Esophagus muscularis mucosa (tissue), 4 donors: ENCODE data around the gene NEK4. TPM values are rescaled to one million over a fixed set of nuclear protein-coding genes. Genes with fewer than 3 reads are reported as not detected.

Experiments used
- DNase-seq: peaks from one replicate; pipeline ENCODE4 v3.0.0-alpha.2; 2017; ENCODE audit errors: extremely low spot score
- H3K27ac ChIP-seq, 4 donors: fragments of 200-600 bp; sonication (generic); replicated peaks in 1 of 4; 1 replicate in 3 of 4; 2 replicates in 1 of 4; pipeline ENCODE4 v1.5.1; 2016 to 2019; ENCODE audit warnings: mild to moderate bottlenecking in 1 of 4
- H3K27me3 ChIP-seq, 4 donors: fragments of 200-600 bp; sonication (generic); one replicate each; pipeline versions ENCODE4 v1.5.1 to v1.6.0; 2016 to 2019
- H3K36me3 ChIP-seq, 4 donors: fragments of 200-600 bp; sonication (generic); one replicate each; pipeline ENCODE4 v1.5.1; 2016 to 2019
- H3K4me1 ChIP-seq, 4 donors: fragments of 200-600 bp; sonication (generic); one replicate each; pipeline ENCODE4 v1.5.1; 2016 to 2019
- H3K4me3 ChIP-seq, 4 donors: fragments of 200-600 bp; sonication (generic); 1 replicate in 2 of 4; 2 replicates in 2 of 4; pipeline ENCODE4 v1.5.1; 2016 to 2019; ENCODE audit warnings: mild to moderate bottlenecking in 4 of 4, moderate library complexity in 1 of 4
- H3K9me3 ChIP-seq, 4 donors: fragments of 200-600 bp; sonication (generic); 1 replicate in 3 of 4; 2 replicates in 1 of 4; pipeline ENCODE4 v1.5.1; 2016 to 2019
- EP300 ChIP-seq: sonication (generic); formaldehyde crosslinking; IDR thresholded peaks from one replicate; pipeline ENCODE4 v1.6.1; 2017; ENCODE audit warnings: antibody characterized with exemption
- POLR2A ChIP-seq: fragments of 450-650 bp; IDR thresholded peaks from one replicate; pipeline ENCODE4 v1.6.1; 2017; ENCODE audit warnings: antibody characterized with exemption, moderate library complexity, mild to moderate bottlenecking, low read depth
- POLR2AphosphoS5 ChIP-seq, 2 donors: sonication (generic); formaldehyde crosslinking; IDR thresholded peaks; one replicate each; pipeline ENCODE4 v1.6.1; 2017; ENCODE audit warnings: antibody characterized with exemption in 2 of 2
- WGBS: methylation state at CpG from one replicate; pipeline ENCODE4 v1.1.5; 2018; 5-methylcytosine and 5-hydroxymethylcytosine counted together
- intact Hi-C: fragments of 100-400 bp; cut with DNase I; formaldehyde crosslinking; loops from one replicate; pipeline ENCODE4 v1.15.1; 2023
- small RNA-seq, 3 donors: library from RNA; depleted of rRNA; stranded (forward); fragments of <200 nt; gene quantifications; one replicate each; pipeline ENCODE3, GENCODE V24; 2016
- total RNA-seq, 4 donors: library from RNA; depleted of rRNA; stranded (reverse); fragments of >200 nt; gene quantifications; one replicate each; pipeline versions ENCODE4 v1.1.0 to v1.2.1, GENCODE V29; 2016
- TF ChIP-seq, protein P1 (sequence below), 3 experiments: fragments of 200-600 bp in 2 of 3; fragments of 450-650 bp in 1 of 3; sonication (generic) in 2 of 3; IDR thresholded peaks; one replicate each; pipeline ENCODE4 v1.5.1; 2017 to 2019; ENCODE audit warnings: antibody characterized with exemption in 3 of 3, mild to moderate bottlenecking in 2 of 3, moderate library complexity in 1 of 3

Gene NEK4
- total RNA-seq, 4 donors from 2014 or later = 19.1 to 29.2 (median 23.6) TPM

DNA sequence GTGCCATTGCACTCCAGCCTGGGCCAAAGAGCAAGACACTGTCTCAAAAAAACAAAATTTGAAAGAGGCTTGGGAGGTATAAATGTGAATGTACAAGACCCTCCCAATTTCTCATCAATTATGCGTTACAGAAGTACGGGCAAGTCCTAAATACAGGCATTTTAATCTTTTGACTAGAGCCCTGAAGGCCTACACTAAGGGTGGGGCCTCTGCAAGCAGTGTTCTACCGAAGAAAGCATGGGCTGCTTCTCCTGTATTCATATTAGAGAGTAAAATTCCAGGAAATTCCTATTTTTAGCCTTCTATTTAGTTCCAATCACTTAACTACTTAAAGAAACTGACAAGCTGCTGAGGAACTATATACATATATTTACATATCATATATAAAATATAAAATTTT lies 110.7 kb downstream of the NEK4 start:
- DNase-seq = no peak
- Histone ChIP-seq H3K27ac (no peak overlapping the region), H3K36me3 (peaks cover 60 to 96% (median 78%) of the 10 kb centered on the region in 4 donors), H3K4me1 (no peaks in the 10 kb centered on the region), H3K9me3 (no peaks in the 10 kb centered on the region), H3K4me3 (no peak overlapping the region), H3K27me3 (no peaks in the 10 kb centered on the region)
- TF ChIP-seq EP300 = no peak
- TF ChIP-seq, protein P1, sequence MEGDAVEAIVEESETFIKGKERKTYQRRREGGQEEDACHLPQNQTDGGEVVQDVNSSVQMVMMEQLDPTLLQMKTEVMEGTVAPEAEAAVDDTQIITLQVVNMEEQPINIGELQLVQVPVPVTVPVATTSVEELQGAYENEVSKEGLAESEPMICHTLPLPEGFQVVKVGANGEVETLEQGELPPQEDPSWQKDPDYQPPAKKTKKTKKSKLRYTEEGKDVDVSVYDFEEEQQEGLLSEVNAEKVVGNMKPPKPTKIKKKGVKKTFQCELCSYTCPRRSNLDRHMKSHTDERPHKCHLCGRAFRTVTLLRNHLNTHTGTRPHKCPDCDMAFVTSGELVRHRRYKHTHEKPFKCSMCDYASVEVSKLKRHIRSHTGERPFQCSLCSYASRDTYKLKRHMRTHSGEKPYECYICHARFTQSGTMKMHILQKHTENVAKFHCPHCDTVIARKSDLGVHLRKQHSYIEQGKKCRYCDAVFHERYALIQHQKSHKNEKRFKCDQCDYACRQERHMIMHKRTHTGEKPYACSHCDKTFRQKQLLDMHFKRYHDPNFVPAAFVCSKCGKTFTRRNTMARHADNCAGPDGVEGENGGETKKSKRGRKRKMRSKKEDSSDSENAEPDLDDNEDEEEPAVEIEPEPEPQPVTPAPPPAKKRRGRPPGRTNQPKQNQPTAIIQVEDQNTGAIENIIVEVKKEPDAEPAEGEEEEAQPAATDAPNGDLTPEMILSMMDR (IDR thresholded peaks at IDR 0.05) = no peak
- no peak for TF ChIP-seq POLR2A
- no peak for TF ChIP-seq POLR2AphosphoS5 (IDR thresholded peaks at IDR 0.05)
- 91% methylated on average over 3 of the region's 3 CpGs for WGBS
- intact Hi-C loops = no loop called here

Small RNA genes within 50 kb of the gene (small RNA-seq; reads per million reads assigned to genes)
- 0 reads per million in 3 donors for gene AC006254.2
- gene RF00569 = 3,477 to 4,433 (median 3,655) reads per million in 3 donors
- gene RF01183 = 0 reads per million in 3 donors
- 0 reads per million in 3 donors for gene SNORD19
- 0 reads per million in 3 donors for gene SNORD19B
- gene SNORD69 = 2,507 to 3,030 (median 2,678) reads per million in 3 donors

Other genes starting within 250 kb of the NEK4 start
- 10 to 100 TPM; 58.0 to 87.4 (median 72.9) TPM for gene NT5DC2, start 237.1 kb downstream of the NEK4 start, total RNA-seq
- 10 to 100 TPM in 1 of 4 donors, 1 to 10 TPM in 3; 1.3 to 60.6 (median 7.0) TPM for gene UQCC5, start 234.3 kb downstream of the NEK4 start, total RNA-seq
- 10 to 100 TPM; 79.4 to 99.3 (median 82.8) TPM for gene PBRM1, start 85.0 kb downstream of the NEK4 start, total RNA-seq
- 10 to 100 TPM; 28.4 to 71.1 (median 29.3) TPM for gene GNL3, start 84.9 kb downstream of the NEK4 start, total RNA-seq
- gene GLT8D1, start 65.1 kb downstream of the NEK4 start, total RNA-seq = 10 to 100 TPM; 31.6 to 40.3 (median 35.7) TPM
- gene SPCS1, start 64.8 kb downstream of the NEK4 start, total RNA-seq = 10 to 100 TPM; 67.3 to 95.3 (median 88.7) TPM
- not detected for gene ITIH1, start 6.7 kb upstream of the NEK4 start, total RNA-seq
- 1 to 10 TPM in 2 of 4 donors, under 1 TPM in 2; 0.83 to 3.2 (median 1.5) TPM for gene ITIH3, start 23.9 kb upstream of the NEK4 start, total RNA-seq
- 1 to 10 TPM; 2.0 to 4.6 (median 2.8) TPM for gene ITIH4, start 59.7 kb upstream of the NEK4 start, total RNA-seq
- 10 to 100 TPM in 3 of 4 donors, 1 to 10 TPM in 1; 6.6 to 17.7 (median 12.5) TPM for gene MUSTN1, start 64.1 kb upstream of the NEK4 start, total RNA-seq
- gene STIMATE, start 126.6 kb upstream of the NEK4 start, total RNA-seq = 10 to 100 TPM; 10.4 to 23.6 (median 14.7) TPM